Hepatocyte (in vitro differentiated cells): ENCODE data around the gene MAP3K4. TPM values are rescaled to one million over a fixed set of nuclear protein-coding genes. Genes with fewer than 3 reads are reported as not detected.

Experiments
- DNase-seq: peaks from one replicate; pipeline ENCODE4 v3.0.0-alpha.2; 2016; ENCODE audit warnings: low spot score
- H2AFZ ChIP-seq: fragments of 200-600 bp; sonication (generic); 2 replicates; pipeline ENCODE4 v1.6.0; 2016; ENCODE audit warnings: antibody characterized with exemption, mild to moderate bottlenecking
- H3K27ac ChIP-seq: fragments of 200-600 bp; sonication (generic); 2 replicates; pipeline ENCODE4 v1.5.1; 2016; ENCODE audit warnings: mild to moderate bottlenecking
- H3K27me3 ChIP-seq: fragments of 200-600 bp; sonication (generic); 2 replicates; pipeline ENCODE4 v1.6.1; 2016
- H3K36me3 ChIP-seq: fragments of 200-600 bp; sonication (generic); replicated peaks from 2 replicates; pipeline ENCODE4 v1.5.1; 2016; ENCODE audit warnings: low read depth; ENCODE audit not compliant: insufficient read depth
- H3K4me1 ChIP-seq: fragments of 200-600 bp; sonication (generic); 2 replicates; pipeline ENCODE4 v1.5.1; 2016; ENCODE audit warnings: mild to moderate bottlenecking, moderate library complexity; ENCODE audit not compliant: insufficient read depth
- H3K4me2 ChIP-seq: fragments of 200-600 bp; sonication (generic); 2 replicates; pipeline ENCODE4 v1.6.0; 2016
- H3K4me3 ChIP-seq: fragments of 200-600 bp; sonication (generic); 2 replicates; pipeline ENCODE4 v1.5.1; 2016; ENCODE audit warnings: mild to moderate bottlenecking
- H3K79me2 ChIP-seq: fragments of 200-600 bp; sonication (generic); 2 replicates; pipeline ENCODE4 v1.6.0; 2017; ENCODE audit warnings: mild to moderate bottlenecking
- H3K9me2 ChIP-seq: fragments of 200-600 bp; sonication (generic); replicated peaks from 2 replicates; pipeline ENCODE4 v1.6.0; 2017; ENCODE audit warnings: mild to moderate bottlenecking; ENCODE audit not compliant: insufficient read depth
- H3K9me3 ChIP-seq: fragments of 200-600 bp; sonication (generic); 2 replicates; pipeline ENCODE4 v1.5.1; 2016; ENCODE audit warnings: low read depth, mild to moderate bottlenecking
- H4K20me1 ChIP-seq: fragments of 200-600 bp; sonication (generic); 2 replicates; pipeline ENCODE4 v1.6.0; 2016; ENCODE audit warnings: mild to moderate bottlenecking; ENCODE audit not compliant: insufficient read depth, poor library complexity, severe bottlenecking
- CTCF ChIP-seq: fragments of 200-600 bp; sonication (generic); IDR thresholded peaks from 2 replicates; pipeline ENCODE4 v1.5.1; 2016; ENCODE audit warnings: antibody characterized with exemption, mild to moderate bottlenecking; ENCODE audit not compliant: poor library complexity
- EZH2 ChIP-seq: fragments of 200-600 bp; sonication (generic); IDR thresholded peaks from 2 replicates; pipeline ENCODE4 v1.6.1; 2016; ENCODE audit warnings: antibody characterized with exemption, mild to moderate bottlenecking, borderline replicate concordance
- EZH2phosphoT487 ChIP-seq: fragments of 200-600 bp; sonication (generic); IDR thresholded peaks from one replicate; pipeline ENCODE4 v1.6.1; 2018; ENCODE audit warnings: antibody characterized with exemption, mild to moderate bottlenecking, low read depth, moderate library complexity; ENCODE audit not compliant: unreplicated experiment, severe bottlenecking
- WGBS: methylation state at CpG from one replicate; pipeline ENCODE4 v1.1.6; 2016; ENCODE audit warnings: low lambda C conversion rate; ENCODE audit errors: missing lambda C conversion rate; 5-methylcytosine and 5-hydroxymethylcytosine counted together
- polyA plus RNA-seq: library from polyadenylated mRNA; unstranded; fragments of >200 nt; fragmentation: Nextera tagmentation; extraction: Ambion mirVana; gene quantifications from 2 replicates; pipeline ENCODE4 v1.2.1, GENCODE V29; 2016
- total RNA-seq: library from RNA; depleted of rRNA; stranded (reverse); fragments of >200 nt; gene quantifications from 2 replicates; pipeline ENCODE4 v1.2.3, GENCODE V29; 2014

Gene MAP3K4
- total and polyA plus RNA-seq, 2 experiments from 2014 or later, result 10.9 to 21.5 TPM

- H4K20me1 ChIP-seq, result no peaks in the 10 kb centered on the region
- H3K27me3 ChIP-seq, result no peaks in the 10 kb centered on the region
- no peaks in the 10 kb centered on the region for H3K4me1 ChIP-seq
- H3K9me3 ChIP-seq, result no peaks in the 10 kb centered on the region
- TF ChIP-seq EZH2, result no peak
- TF ChIP-seq EZH2phosphoT487, result no peak
- no peak for TF ChIP-seq CTCF
- peaks cover 86% of the 10 kb centered on the region for H3K79me2 ChIP-seq
- WGBS, result 92% methylated on average over 2 of the region's 2 CpGs
- no peak overlapping the region for H3K27ac ChIP-seq
- no peak overlapping the region for H3K4me3 ChIP-seq
- DNase-seq, result no peak
- no peak overlapping the region for H3K4me2 ChIP-seq
- no peaks in the 10 kb centered on the region for H3K9me2 ChIP-seq
- no peaks in the 10 kb centered on the region for H3K36me3 ChIP-seq
- no peak overlapping the region for H2AFZ ChIP-seq
Measured at GRCh38 chr6:161003336-161003735, 11.8 kb downstream of the MAP3K4 start.

- 94% methylated on average over 4 of the region's 4 CpGs for WGBS
- Histone ChIP-seq H4K20me1 (no peaks in the 10 kb centered on the region), H3K9me2 (no peaks in the 10 kb centered on the region), H3K27me3 (no peaks in the 10 kb centered on the region), H3K4me3 (no peak overlapping the region), H3K4me2 (no peak overlapping the region), H2AFZ (no peak overlapping the region), H3K9me3 (no peaks in the 10 kb centered on the region), H3K27ac (no peak overlapping the region), H3K36me3 (no peaks in the 10 kb centered on the region), H3K79me2 (peaks cover 86% of the 10 kb centered on the region), H3K4me1 (peaks cover 17% of the 10 kb centered on the region)
- TF ChIP-seq EZH2, result no peak
- TF ChIP-seq EZH2phosphoT487, result no peak
- DNase-seq, result no peak
Measured at GRCh38 chr6:161008245-161008644, 16.7 kb downstream of the MAP3K4 start.

- Histone ChIP-seq H3K9me3 (no peaks in the 10 kb centered on the region), H2AFZ (no peak overlapping the region), H3K4me3 (no peak overlapping the region), H3K36me3 (no peaks in the 10 kb centered on the region), H3K27me3 (no peaks in the 10 kb centered on the region), H3K27ac (no peak overlapping the region), H3K4me2 (no peak overlapping the region), H3K4me1 (peaks cover 18% of the 10 kb centered on the region), H3K9me2 (no peaks in the 10 kb centered on the region), H4K20me1 (no peaks in the 10 kb centered on the region), H3K79me2 (peaks cover 84% of the 10 kb centered on the region)
- 85% methylated on average over 3 of the region's 3 CpGs for WGBS
- no peak for DNase-seq
- TF ChIP-seq EZH2phosphoT487, result no peak
- TF ChIP-seq CTCF, result no peak
- no peak for TF ChIP-seq EZH2
Measured at GRCh38 chr6:161009991-161010390, 18.4 kb downstream of the MAP3K4 start.

- no peak for TF ChIP-seq CTCF
- TF ChIP-seq EZH2phosphoT487, result no peak
- no peak for TF ChIP-seq EZH2
- Histone ChIP-seq H3K4me3 (no peak overlapping the region), H3K36me3 (no peaks in the 10 kb centered on the region), H3K27me3 (no peaks in the 10 kb centered on the region), H2AFZ (no peak overlapping the region), H3K27ac (no peak overlapping the region), H3K4me2 (peak overlapping the region; percentile 30), H4K20me1 (no peaks in the 10 kb centered on the region), H3K9me2 (no peaks in the 10 kb centered on the region), H3K4me1 (peaks cover 18% of the 10 kb centered on the region), H3K79me2 (peaks cover 84% of the 10 kb centered on the region), H3K9me3 (no peaks in the 10 kb centered on the region)
- 42% methylated on average over 1 of the region's 1 CpG for WGBS
- DNase-seq, result no peak
Measured at GRCh38 chr6:161010418-161010817, 18.8 kb downstream of the MAP3K4 start.
